CD14-positive monocyte (primary cell): ENCODE data around the gene CAMK1. TPM values are rescaled to one million over a fixed set of nuclear protein-coding genes. Genes with fewer than 3 reads are reported as not detected.

Experiments used
- DNase-seq, 3 donors: peaks; one replicate each; pipeline ENCODE4 v3.0.0-alpha.2; 2011 to 2022
- H2AFZ ChIP-seq: 2 replicates; pipeline ENCODE4 v1.6.0; 2012; ENCODE audit warnings: mild to moderate bottlenecking, low read depth, low read length, inconsistent platforms; ENCODE audit not compliant: insufficient read depth, poor library complexity, severe bottlenecking
- H3K27ac ChIP-seq, 2 donors: 1 replicate in 1 of 2; 2 replicates in 1 of 2; pipeline ENCODE4 v1.5.1; 2012 to 2013; ENCODE audit warnings: low read length in 2 of 2, control low read depth in 1 of 2, inconsistent platforms in 1 of 2, low read depth in 1 of 2, mild to moderate bottlenecking in 1 of 2
- H3K27me3 ChIP-seq, 2 donors: one replicate each; pipeline versions ENCODE4 v1.6.0 to v1.6.1; 2011 to 2013; ENCODE audit warnings: low read length in 2 of 2; ENCODE audit not compliant: control insufficient read depth in 2 of 2, insufficient read depth in 2 of 2
- H3K36me3 ChIP-seq, 2 donors: replicated peaks in 1 of 2; 1 replicate in 1 of 2; 2 replicates in 1 of 2; pipeline versions ENCODE4 v1.5.1 to v1.6.1; 2012 to 2013; ENCODE audit warnings: low read length in 2 of 2, control low read depth in 1 of 2, inconsistent platforms in 1 of 2, mild to moderate bottlenecking in 1 of 2; ENCODE audit not compliant: insufficient read depth in 2 of 2, control insufficient read depth in 1 of 2
- H3K4me1 ChIP-seq, 2 donors: 1 replicate in 1 of 2; 2 replicates in 1 of 2; pipeline versions ENCODE4 v1.5.1 to v1.6.1; 2012 to 2013; ENCODE audit warnings: low read length in 2 of 2, control low read depth in 1 of 2, inconsistent platforms in 1 of 2, mild to moderate bottlenecking in 1 of 2, moderate library complexity in 1 of 2; ENCODE audit not compliant: insufficient read depth in 2 of 2, control insufficient read depth in 1 of 2
- H3K4me2 ChIP-seq: replicated peaks from 2 replicates; pipeline ENCODE3; 2012; ENCODE audit warnings: low read length, moderate library complexity, mild to moderate bottlenecking; ENCODE audit not compliant: poor library complexity, severe bottlenecking; ENCODE audit errors: extremely low read depth
- H3K4me3 ChIP-seq, 3 experiments: fragments of 200-600 bp in 1 of 3; sonication (generic) in 1 of 3; replicated peaks in 1 of 3; 1 replicate in 2 of 3; 2 replicates in 1 of 3; pipeline ENCODE4 v1.5.1; 2011 to 2013; ENCODE audit warnings: low read length in 3 of 3, mild to moderate bottlenecking in 3 of 3, control low read depth in 2 of 3, low read depth in 2 of 3, inconsistent platforms in 1 of 3, moderate library complexity in 1 of 3
- H3K79me2 ChIP-seq: 2 replicates; pipeline ENCODE4 v1.6.0; 2012; ENCODE audit warnings: mild to moderate bottlenecking, control low read depth, inconsistent platforms, low read length, moderate library complexity; ENCODE audit not compliant: insufficient read depth
- H3K9ac ChIP-seq: 2 replicates; pipeline ENCODE4 v1.6.0; 2017; ENCODE audit warnings: low read length, mild to moderate bottlenecking; ENCODE audit not compliant: insufficient read depth, poor library complexity, severe bottlenecking
- H3K9me3 ChIP-seq, 2 donors: replicated peaks in 1 of 2; 1 replicate in 1 of 2; 2 replicates in 1 of 2; pipeline versions ENCODE4 v1.5.1 to v1.6.1; 2012 to 2013; ENCODE audit warnings: low read length in 2 of 2, control low read depth in 1 of 2; ENCODE audit not compliant: control insufficient read depth in 1 of 2, insufficient read depth in 1 of 2
- H4K20me1 ChIP-seq: 2 replicates; pipeline ENCODE4 v1.6.0; 2012; ENCODE audit warnings: mild to moderate bottlenecking, low read length, control low read depth, moderate library complexity; ENCODE audit not compliant: insufficient read depth
- H3K27ac Mint-ChIP-seq, 7 donors: one replicate each; pipeline ENCODE4 v1.8.0; 2020; ENCODE audit warnings: mild to moderate bottlenecking in 7 of 7, mixed read lengths in 7 of 7, moderate library complexity in 6 of 7, inconsistent platforms in 2 of 7
- H3K27me3 Mint-ChIP-seq, 3 donors: one replicate each; pipeline ENCODE4 v1.8.0; 2021 to 2022; ENCODE audit warnings: low read depth in 3 of 3, mild to moderate bottlenecking in 3 of 3, mixed read lengths in 3 of 3, moderate library complexity in 3 of 3, inconsistent platforms in 1 of 3
- H3K36me3 Mint-ChIP-seq, 2 donors: one replicate each; pipeline ENCODE4 v1.8.0; 2020; ENCODE audit warnings: mixed read lengths in 2 of 2, inconsistent platforms in 1 of 2, mild to moderate bottlenecking in 1 of 2
- H3K4me1 Mint-ChIP-seq: one replicate; pipeline ENCODE4 v1.8.0; 2020; ENCODE audit warnings: mild to moderate bottlenecking, mixed read lengths
- H3K4me3 Mint-ChIP-seq, 2 donors: one replicate each; pipeline ENCODE4 v1.8.0; 2020; ENCODE audit warnings: mild to moderate bottlenecking in 2 of 2, mixed read lengths in 2 of 2, moderate library complexity in 1 of 2
- H3K9me3 Mint-ChIP-seq, 7 donors: one replicate each; pipeline ENCODE4 v1.8.0; 2020 to 2022; ENCODE audit warnings: mixed read lengths in 7 of 7, mild to moderate bottlenecking in 6 of 7, moderate library complexity in 6 of 7, inconsistent platforms in 2 of 7
- CTCF ChIP-seq: fragments of 200-600 bp; IDR thresholded peaks from one replicate; pipeline ENCODE4 v1.8.0; 2022; ENCODE audit warnings: antibody characterized with exemption, mild to moderate bottlenecking
- WGBS: methylation state at CpG from one replicate; pipeline ENCODE4 v1.1.5; 2013; ENCODE audit warnings: missing lambda C conversion rate; ENCODE audit not compliant: insufficient coverage; 5-methylcytosine and 5-hydroxymethylcytosine counted together
- intact Hi-C, 2 donors: fragments of 100-400 bp; cut with micrococcal nuclease; formaldehyde crosslinking; loops; one replicate each; pipeline versions ENCODE4 v1.15.0 to v1.15.1; 2023
- polyA plus RNA-seq, 3 donors: library from polyadenylated mRNA; depleted of rRNA in 1 of 3; unstranded in 2 of 3; stranded (reverse) in 1 of 3; fragments of 300-500 nt in 2 of 3; fragments of >200 nt in 1 of 3; fragmentation: Illumina TruSeq in 2 of 3; gene quantifications; 1 replicate in 2 of 3; 2 replicates in 1 of 3; pipeline ENCODE4 v1.2.3, GENCODE V29; 2012 to 2021

The CAMK1 gene
- polyA plus RNA-seq, 3 donors = 106 to 137 (median 118) TPM

DNA sequence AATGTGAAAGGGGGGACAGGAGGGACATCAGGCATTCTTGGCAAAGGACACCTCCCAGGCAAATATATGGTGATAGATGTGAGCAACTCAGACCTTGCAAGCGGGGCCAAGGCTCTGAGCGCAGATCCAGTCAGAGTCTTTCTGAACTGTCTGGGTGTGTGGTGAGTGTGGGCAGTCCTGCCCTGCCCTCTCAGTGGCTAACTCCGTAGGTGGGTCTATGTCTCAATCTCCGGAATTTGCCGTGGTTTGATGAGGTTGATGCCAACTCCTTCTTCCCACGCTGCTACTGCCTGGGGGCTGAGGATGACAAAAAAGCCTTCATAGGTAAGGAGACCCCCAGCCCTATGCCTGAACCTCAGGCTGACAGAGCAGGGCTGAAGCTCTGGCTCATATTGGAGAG is 47.7 kb upstream of the CAMK1 start:
- H3K9me3 Mint-ChIP-seq = peaks cover 0 to 2% (median 0%) of the 10 kb centered on the region in 7 donors
- H3K27me3 ChIP-seq = no peaks in the 10 kb centered on the region
- 92% methylated on average over 6 of the region's 6 CpGs for WGBS

DNA sequence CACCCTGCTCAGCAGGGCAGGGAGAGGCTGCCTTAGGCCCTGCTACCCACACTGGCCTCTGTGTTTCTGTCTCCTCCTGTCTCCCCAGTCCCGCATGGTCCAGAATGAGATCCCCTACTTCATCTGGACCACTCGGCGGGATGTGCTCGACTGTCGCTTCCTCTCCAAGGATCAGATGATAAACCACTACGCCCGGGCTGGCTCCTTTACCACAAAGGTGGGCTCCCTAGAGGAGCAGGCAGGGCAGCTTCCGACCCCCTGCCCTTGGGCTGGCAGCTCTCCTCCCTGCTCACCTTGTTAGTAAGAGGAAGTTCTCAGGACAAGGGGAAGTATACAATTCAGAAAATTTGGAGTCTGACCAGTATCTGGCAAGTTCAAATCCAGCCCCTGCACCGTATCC is 46.2 kb upstream of the CAMK1 start:
- Mint-ChIP-seq H3K27me3 (peaks cover 0 to 10% (median 3%) of the 10 kb centered on the region in 3 donors), H3K27ac (peak overlapping the region in 2 of 7 donors; percentile 22 to 30), H3K36me3 (peaks cover 39 to 62% of the 10 kb centered on the region in 2 donors), H3K4me3 (no peak overlapping the region), H3K4me1 (peaks cover 5% of the 10 kb centered on the region), H3K9me3 (peaks cover 0 to 2% (median 0%) of the 10 kb centered on the region in 7 donors)
- H3K27me3 ChIP-seq = no peaks in the 10 kb centered on the region
- H3K79me2 ChIP-seq = no peaks in the 10 kb centered on the region
- intact Hi-C loops = no loop called here
- no peak overlapping the region for H3K9ac ChIP-seq
- H3K36me3 ChIP-seq = peaks cover 15 to 44% of the 10 kb centered on the region in 2 donors
- no peaks in the 10 kb centered on the region for H3K9me3 ChIP-seq
- no peak for TF ChIP-seq CTCF
- H4K20me1 ChIP-seq = no peaks in the 10 kb centered on the region
- H3K4me3 ChIP-seq = no peak overlapping the region
- no peak overlapping the region for H3K4me2 ChIP-seq
- H2AFZ ChIP-seq = no peak overlapping the region
- DNase-seq = no peak
- peaks cover under 1 to 2% of the 10 kb centered on the region in 2 donors for H3K4me1 ChIP-seq
- no peak overlapping the region for H3K27ac ChIP-seq
- WGBS = 86% methylated on average over 7 of the region's 9 CpGs

More for the DNA sequence above, 47.7 kb upstream of the CAMK1 start:
- peak overlapping the region in 1 of 7 donors; percentile 70 for H3K27ac Mint-ChIP-seq
- H3K36me3 Mint-ChIP-seq = peaks cover 35 to 58% of the 10 kb centered on the region in 2 donors
- peaks cover 0 to 7% (median 3%) of the 10 kb centered on the region in 3 donors for H3K27me3 Mint-ChIP-seq
- intact Hi-C loops = no loop called here
- no peak overlapping the region for H3K27ac ChIP-seq
- no peaks in the 10 kb centered on the region for H3K9me3 ChIP-seq
- H3K79me2 ChIP-seq = no peaks in the 10 kb centered on the region
- no peak for TF ChIP-seq CTCF
- H3K36me3 ChIP-seq = peaks cover 15 to 44% of the 10 kb centered on the region in 2 donors
- no peak for DNase-seq
- H3K9ac ChIP-seq = no peak overlapping the region
- H3K4me3 Mint-ChIP-seq = no peak overlapping the region
- H3K4me1 Mint-ChIP-seq = no peaks in the 10 kb centered on the region
- no peak overlapping the region for H3K4me3 ChIP-seq
- H2AFZ ChIP-seq = no peak overlapping the region
- no peaks in the 10 kb centered on the region for H3K4me1 ChIP-seq
- H3K4me2 ChIP-seq = no peak overlapping the region
- H4K20me1 ChIP-seq = no peaks in the 10 kb centered on the region
